T-helper 2 cell treated with Interferon-gamma antibody and Interleukin-4, amounts not matched to agents 5 μg/mL and 100 μg/mL, for 36 hours (primary cell): ENCODE measurements around the gene FITM1.
A peak's percentile ranks its signal among the peaks of the same experiment; 100 is the strongest.

Source experiments
- DNase-seq: peaks from one replicate; pipeline ENCODE4 v3.0.0; 2021; ENCODE audit warnings: low spot score
- H3K27ac Mint-ChIP-seq: one replicate; pipeline ENCODE4 v1.8.0; 2021; ENCODE audit warnings: mild to moderate bottlenecking, mixed read lengths
- H3K27me3 Mint-ChIP-seq: one replicate; pipeline ENCODE4 v1.8.0; 2021; ENCODE audit warnings: low read depth, mixed read lengths
- H3K36me3 Mint-ChIP-seq: one replicate; pipeline ENCODE4 v1.8.0; 2021; ENCODE audit warnings: low read depth, mixed read lengths
- H3K4me1 Mint-ChIP-seq: one replicate; pipeline ENCODE4 v1.8.0; 2021; ENCODE audit warnings: low read depth, mixed read lengths
- H3K4me3 Mint-ChIP-seq: one replicate; pipeline ENCODE4 v1.8.0; 2022; ENCODE audit warnings: mild to moderate bottlenecking, moderate library complexity, mixed read lengths
- H3K9me3 Mint-ChIP-seq: one replicate; pipeline ENCODE4 v1.8.0; 2021; ENCODE audit warnings: mixed read lengths

The FITM1 gene

GRCh38 chr14:24160850-24161804, 30.7 kb downstream of the FITM1 start, which contains the start of gene IRF9:
IRF9 (plus strand) TSS chr14:24161265; CDS start chr14:24162145, 880 bp downstream.
- Mint-ChIP-seq H3K4me1 (peaks cover 34% of the 10 kb centered on the region), H3K9me3 (no peaks in the 10 kb centered on the region)

GRCh38 chr14:24162093-24162492, 31.6 kb downstream of the FITM1 start:
- peaks cover 2% of the 10 kb centered on the region for H3K27me3 Mint-ChIP-seq
- peaks cover 39% of the 10 kb centered on the region for H3K4me1 Mint-ChIP-seq
- H3K27ac Mint-ChIP-seq, result peak overlapping the region; percentile 99
- peaks cover 88% of the 10 kb centered on the region for H3K36me3 Mint-ChIP-seq
- H3K4me3 Mint-ChIP-seq, result peak overlapping the region; percentile 98
- H3K9me3 Mint-ChIP-seq, result no peaks in the 10 kb centered on the region
- DNase-seq, result peak; percentile 32

More at GRCh38 chr14:24160850-24161804, 30.7 kb downstream of the FITM1 start, which contains the start of gene IRF9:
- Mint-ChIP-seq H3K36me3 (peaks cover 85% of the 10 kb centered on the region), H3K4me3 (peak within 1 kb of the TSS; percentile 98), H3K27me3 (peaks cover 2% of the 10 kb centered on the region), H3K27ac (peak within 1 kb of the TSS; percentile 99)
- DNase-seq, result peak; percentile 97

DNA sequence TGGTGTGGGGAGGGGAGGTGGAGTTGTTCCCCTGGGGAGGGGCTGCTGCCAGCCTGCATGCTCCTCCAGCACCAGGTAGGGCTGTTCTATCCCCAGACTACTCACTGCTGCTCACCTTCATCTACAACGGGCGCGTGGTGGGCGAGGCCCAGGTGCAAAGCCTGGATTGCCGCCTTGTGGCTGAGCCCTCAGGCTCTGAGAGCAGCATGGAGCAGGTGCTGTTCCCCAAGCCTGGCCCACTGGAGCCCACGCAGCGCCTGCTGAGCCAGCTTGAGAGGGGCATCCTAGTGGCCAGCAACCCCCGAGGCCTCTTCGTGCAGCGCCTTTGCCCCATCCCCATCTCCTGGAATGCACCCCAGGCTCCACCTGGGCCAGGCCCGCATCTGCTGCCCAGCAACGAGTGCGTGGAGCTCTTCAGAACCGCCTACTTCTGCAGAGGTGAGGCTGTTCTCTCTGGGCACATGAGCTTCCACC, 34.1 kb downstream of the FITM1 start:
- H3K4me1 Mint-ChIP-seq, result peaks cover 47% of the 10 kb centered on the region

DNA sequence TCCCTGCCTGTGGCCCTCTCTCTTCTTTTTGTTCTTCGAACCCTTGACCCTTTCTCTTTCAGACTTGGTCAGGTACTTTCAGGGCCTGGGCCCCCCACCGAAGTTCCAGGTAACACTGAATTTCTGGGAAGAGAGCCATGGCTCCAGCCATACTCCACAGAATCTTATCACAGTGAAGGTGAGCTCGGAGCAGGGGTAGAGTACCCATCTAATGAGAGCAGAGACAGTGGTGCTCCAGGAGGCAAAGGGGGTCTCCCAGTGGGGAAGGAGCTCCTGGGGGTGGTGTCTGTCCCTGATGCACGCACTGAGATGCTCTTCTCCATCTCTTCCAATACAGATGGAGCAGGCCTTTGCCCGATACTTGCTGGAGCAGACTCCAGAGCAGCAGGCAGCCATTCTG, 35.3 kb downstream of the FITM1 start:
- no peak overlapping the region for H3K4me3 Mint-ChIP-seq

More for the DNA sequence above, 34.1 kb downstream of the FITM1 start:
- Mint-ChIP-seq H3K4me3 (peak overlapping the region; percentile 40), H3K36me3 (peaks cover 85% of the 10 kb centered on the region), H3K27me3 (peaks cover 2% of the 10 kb centered on the region), H3K9me3 (no peaks in the 10 kb centered on the region), H3K27ac (peak overlapping the region; percentile 45)
- no peak for DNase-seq

DNA sequence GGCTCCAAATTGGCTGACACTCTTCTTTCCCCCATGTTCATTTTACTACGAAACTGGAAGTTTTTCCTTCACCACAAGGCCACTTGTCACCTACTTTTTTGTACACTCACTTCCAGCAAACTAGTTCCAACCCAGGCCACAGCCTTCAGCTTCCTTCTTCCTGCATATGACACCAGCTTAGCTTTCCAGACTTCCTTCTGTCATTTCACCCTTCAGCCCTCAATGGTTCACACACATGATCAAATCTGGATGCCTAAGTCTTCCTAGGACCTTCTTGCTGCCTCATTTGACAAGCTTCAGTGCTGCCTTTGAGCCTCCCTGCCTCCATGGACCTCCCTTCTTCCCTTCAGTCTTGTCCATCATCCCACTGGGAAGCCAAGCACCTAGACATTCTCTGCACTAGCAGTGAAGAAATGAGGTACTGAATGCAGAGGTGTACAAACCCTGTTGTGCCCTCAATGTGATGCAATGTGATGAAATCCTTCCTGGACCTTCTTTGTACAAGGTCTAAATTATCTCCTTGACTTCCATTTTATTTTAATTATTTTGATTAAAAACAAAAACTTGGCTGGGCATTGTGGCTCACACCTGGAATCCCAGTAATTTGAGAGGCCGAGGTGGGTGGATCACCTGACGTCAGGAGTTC, 37.1 kb downstream of the FITM1 start:
- Mint-ChIP-seq H3K27me3 (no peaks in the 10 kb centered on the region), H3K4me3 (no peak overlapping the region), H3K4me1 (peaks cover 37% of the 10 kb centered on the region), H3K9me3 (no peaks in the 10 kb centered on the region), H3K27ac (peak overlapping the region; percentile 76), H3K36me3 (peaks cover 77% of the 10 kb centered on the region)
- no peak for DNase-seq

More for the DNA sequence above, 35.3 kb downstream of the FITM1 start:
- H3K27me3 Mint-ChIP-seq, result peaks cover 2% of the 10 kb centered on the region
- peaks cover 81% of the 10 kb centered on the region for H3K36me3 Mint-ChIP-seq
- H3K4me1 Mint-ChIP-seq, result peaks cover 42% of the 10 kb centered on the region
- no peak for DNase-seq
- no peak overlapping the region for H3K27ac Mint-ChIP-seq
- H3K9me3 Mint-ChIP-seq, result no peaks in the 10 kb centered on the region

DNA sequence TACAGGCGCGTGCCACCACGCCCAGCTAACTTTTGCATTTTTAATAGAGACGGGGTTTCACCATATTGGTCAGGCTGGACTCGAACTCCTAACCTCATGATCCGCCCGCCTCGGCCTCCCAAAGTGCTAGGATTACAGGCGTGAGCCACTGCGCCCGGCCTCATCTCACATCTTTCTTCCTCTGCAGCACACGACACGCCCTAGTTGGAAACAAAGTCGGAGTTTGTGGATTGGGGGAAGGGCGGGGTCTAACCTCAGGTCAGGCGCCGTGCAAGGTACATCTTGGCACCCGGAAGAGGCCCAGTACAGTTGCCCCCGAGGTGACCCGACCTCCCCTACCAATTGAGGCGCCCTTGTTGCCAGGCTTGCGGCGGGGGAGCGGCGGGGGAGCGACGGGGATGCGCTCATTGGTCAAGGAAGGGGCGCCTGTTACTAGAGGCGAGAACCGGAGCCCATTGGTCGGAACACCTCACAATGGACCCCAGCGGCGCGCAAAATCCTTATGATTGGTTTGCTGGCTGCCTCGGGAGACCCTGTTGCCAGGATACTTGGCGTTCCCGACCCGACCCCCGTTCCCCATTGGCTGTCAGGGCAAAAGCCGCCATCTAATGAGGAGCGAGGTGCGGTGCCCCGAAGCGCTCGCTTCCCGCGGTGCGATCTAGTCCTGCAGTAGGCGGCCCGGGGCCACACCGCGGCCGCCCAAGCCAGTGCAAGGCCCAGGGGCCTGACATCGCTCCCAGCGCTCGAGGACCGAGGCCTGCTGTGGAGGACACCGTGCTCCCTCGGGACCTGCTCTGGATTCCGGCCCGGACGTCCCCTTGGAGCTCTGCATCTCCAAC, 41.2 kb downstream of the FITM1 start, which contains the start of gene REC8:
Gene REC8 (plus strand): TSS at position 659 of the 839 bp plus-strand sequence. CDS start 473 bp downstream, outside the sequence.
- Mint-ChIP-seq H3K36me3 (peaks cover 61% of the 10 kb centered on the region), H3K9me3 (no peaks in the 10 kb centered on the region), H3K4me3 (peak within 1 kb of the TSS; percentile 76), H3K27me3 (no peaks in the 10 kb centered on the region), H3K27ac (peak within 1 kb of the TSS; percentile 80), H3K4me1 (peaks cover 29% of the 10 kb centered on the region)
- peak; percentile 24 for DNase-seq

DNA sequence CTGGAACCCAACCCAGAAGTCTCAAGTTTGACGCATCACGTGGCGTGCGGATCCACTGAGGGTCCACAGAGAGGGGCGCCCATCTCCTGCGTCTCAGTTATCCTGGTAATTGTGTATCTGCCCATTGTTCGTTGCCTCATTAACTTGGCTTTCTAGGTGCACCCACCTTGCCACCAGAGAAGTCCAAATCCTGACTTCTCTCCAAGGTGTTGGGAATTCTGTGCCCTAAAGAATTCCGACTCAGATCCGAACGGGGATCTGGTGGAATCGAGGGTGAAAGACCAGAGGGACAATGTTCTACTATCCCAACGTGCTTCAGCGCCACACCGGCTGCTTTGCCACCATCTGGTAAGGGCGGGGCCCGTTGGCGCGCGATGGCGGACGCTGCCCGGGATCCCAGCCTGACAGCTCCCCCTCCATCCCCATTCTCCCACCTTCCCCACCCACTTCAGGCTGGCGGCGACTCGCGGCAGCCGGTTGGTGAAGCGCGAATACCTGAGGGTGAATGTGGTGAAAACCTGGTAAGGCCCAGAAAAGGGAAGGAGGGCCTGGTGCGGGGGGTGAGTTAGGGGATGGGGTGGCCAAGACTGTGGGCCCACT, 41.9 kb downstream of the FITM1 start:
- Mint-ChIP-seq H3K4me1 (peaks cover 25% of the 10 kb centered on the region), H3K36me3 (peaks cover 62% of the 10 kb centered on the region), H3K27ac (peak overlapping the region; percentile 49)

DNA sequence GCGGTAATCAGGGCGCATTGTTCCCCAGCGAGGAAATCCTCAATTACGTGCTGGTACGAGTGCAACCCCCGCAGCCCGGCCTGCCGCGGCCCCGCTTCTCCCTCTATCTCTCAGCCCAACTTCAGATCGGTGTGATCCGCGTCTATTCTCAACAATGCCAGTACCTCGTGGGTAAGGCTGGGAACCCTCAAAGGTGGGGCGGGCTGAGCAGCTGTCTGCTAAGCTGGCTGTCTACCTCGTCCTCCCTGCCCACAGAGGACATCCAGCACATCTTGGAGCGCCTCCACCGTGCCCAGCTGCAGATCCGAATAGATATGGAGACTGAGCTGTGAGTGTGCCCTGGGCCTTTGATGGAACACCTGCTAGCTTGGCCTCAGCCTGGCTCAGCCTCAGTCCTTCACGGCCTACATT, 42.4 kb downstream of the FITM1 start:
- H3K4me1 Mint-ChIP-seq, result peaks cover 23% of the 10 kb centered on the region
- peak overlapping the region; percentile 39 for H3K27ac Mint-ChIP-seq
- H3K36me3 Mint-ChIP-seq, result peaks cover 62% of the 10 kb centered on the region
- H3K4me3 Mint-ChIP-seq, result no peak overlapping the region
- H3K27me3 Mint-ChIP-seq, result no peaks in the 10 kb centered on the region
- H3K9me3 Mint-ChIP-seq, result no peaks in the 10 kb centered on the region
- no peak for DNase-seq

More for the DNA sequence above, 41.9 kb downstream of the FITM1 start:
- Mint-ChIP-seq H3K27me3 (no peaks in the 10 kb centered on the region), H3K4me3 (peak overlapping the region; percentile 76), H3K9me3 (no peaks in the 10 kb centered on the region)
- no peak for DNase-seq

DNA sequence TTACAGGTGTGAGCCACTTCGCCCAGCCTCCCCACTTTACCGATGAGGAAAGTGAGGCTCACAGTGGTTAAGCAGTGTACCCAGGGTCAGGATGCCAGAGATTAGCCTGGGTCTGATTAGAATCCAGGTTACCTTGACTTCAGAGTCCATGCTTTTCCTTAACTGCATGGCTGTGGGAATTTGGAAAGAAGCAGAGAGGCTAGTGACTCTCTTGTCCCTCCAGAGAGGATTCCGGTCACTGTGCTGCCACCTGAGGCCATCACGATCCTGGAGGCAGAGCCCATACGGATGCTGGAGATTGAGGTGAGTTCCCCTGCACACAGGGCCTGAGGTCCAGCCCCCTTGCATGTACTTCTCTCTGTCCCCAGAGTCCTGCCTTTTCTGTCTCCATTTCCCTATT, 46.1 kb downstream of the FITM1 start:
- Mint-ChIP-seq H3K27me3 (no peaks in the 10 kb centered on the region), H3K36me3 (peaks cover 62% of the 10 kb centered on the region), H3K4me3 (no peak overlapping the region), H3K9me3 (no peaks in the 10 kb centered on the region), H3K27ac (no peak overlapping the region), H3K4me1 (peaks cover 9% of the 10 kb centered on the region)
- no peak for DNase-seq

DNA sequence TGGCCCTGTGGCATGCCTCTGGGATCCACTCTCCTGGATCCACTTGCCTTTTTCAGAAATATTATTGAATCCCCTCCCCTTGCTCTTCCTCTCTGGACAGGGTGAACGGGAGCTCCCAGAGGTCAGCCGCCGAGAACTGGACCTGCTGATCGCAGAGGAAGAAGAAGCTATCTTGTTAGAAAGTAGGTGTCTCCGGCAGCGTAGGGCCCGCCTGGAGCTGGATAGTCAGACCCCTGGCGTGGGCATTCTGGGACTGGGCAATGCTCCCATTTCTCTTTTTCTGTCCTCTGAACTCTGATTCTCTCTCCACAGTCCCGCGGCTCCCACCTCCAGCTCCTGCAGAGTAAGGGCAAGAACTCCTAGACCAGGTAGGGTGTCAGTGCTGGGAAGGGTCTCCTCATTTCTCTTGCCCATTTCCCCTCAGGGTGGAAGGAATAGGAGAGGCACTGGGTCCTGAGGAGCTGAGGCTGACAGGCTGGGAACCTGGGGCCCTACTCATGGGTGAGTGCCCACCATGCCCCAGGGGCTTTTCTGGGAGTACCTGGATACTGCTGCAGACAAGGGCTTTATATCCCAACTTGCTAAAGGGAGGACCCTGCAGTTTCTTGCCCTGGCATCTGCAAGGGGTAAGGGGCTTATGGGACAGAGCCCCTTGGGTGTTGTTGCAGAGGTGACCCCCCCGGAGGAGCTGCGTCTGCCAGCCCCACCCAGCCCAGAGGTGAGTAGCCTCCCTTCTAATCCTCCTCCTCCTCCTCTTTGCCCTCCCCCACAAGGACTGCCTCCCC, 46.8 kb downstream of the FITM1 start:
- H3K27ac Mint-ChIP-seq, result no peak overlapping the region
- H3K36me3 Mint-ChIP-seq, result peaks cover 63% of the 10 kb centered on the region
- DNase-seq, result no peak
- H3K9me3 Mint-ChIP-seq, result no peaks in the 10 kb centered on the region
- H3K4me3 Mint-ChIP-seq, result no peak overlapping the region
- no peaks in the 10 kb centered on the region for H3K27me3 Mint-ChIP-seq
- peaks cover 9% of the 10 kb centered on the region for H3K4me1 Mint-ChIP-seq

DNA sequence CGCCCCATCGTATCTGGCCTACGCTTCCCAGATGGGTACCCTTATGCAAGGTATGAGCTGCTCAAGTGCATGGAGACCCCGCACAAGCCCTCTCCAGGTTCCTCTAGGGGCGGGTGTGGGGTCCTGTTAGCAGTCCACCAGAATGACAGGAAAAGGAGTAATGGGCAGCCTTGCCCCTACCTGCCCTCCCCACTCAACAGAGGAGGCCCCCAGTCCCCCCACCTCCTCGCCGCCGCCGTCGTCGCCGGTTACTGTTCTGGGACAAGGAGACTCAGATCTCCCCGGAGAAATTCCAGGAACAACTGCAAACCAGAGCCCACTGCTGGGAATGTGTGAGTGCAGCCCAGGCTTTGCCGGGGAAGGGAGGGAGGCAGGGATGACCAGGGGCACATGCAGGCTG, 47.4 kb downstream of the FITM1 start:
- Mint-ChIP-seq H3K27ac (no peak overlapping the region), H3K4me1 (peaks cover 7% of the 10 kb centered on the region), H3K36me3 (peaks cover 65% of the 10 kb centered on the region)

GRCh38 chr14:24178399-24179178, 48.1 kb downstream of the FITM1 start:
- no peaks in the 10 kb centered on the region for H3K27me3 Mint-ChIP-seq
- DNase-seq, result no peak
- peaks cover 64% of the 10 kb centered on the region for H3K36me3 Mint-ChIP-seq

More for the DNA sequence above, 47.4 kb downstream of the FITM1 start:
- Mint-ChIP-seq H3K4me3 (no peak overlapping the region), H3K27me3 (no peaks in the 10 kb centered on the region), H3K9me3 (no peaks in the 10 kb centered on the region)
- no peak for DNase-seq

More at GRCh38 chr14:24178399-24179178, 48.1 kb downstream of the FITM1 start:
- Mint-ChIP-seq H3K4me3 (no peak overlapping the region), H3K9me3 (no peaks in the 10 kb centered on the region), H3K27ac (no peak overlapping the region), H3K4me1 (peaks cover 6% of the 10 kb centered on the region)
